SK-N-MC (cell line): ENCODE data around the gene ZBTB46.
"Not testable (repeated sequence)": the region's sequence is repeated elsewhere in the genome, so short reads cannot be mapped to it uniquely, and the experiment has no call there.

ENCODE experiments used
- EZH2 ChIP-seq: fragments of 200-600 bp; sonication (generic); IDR thresholded peaks from one replicate; pipeline ENCODE4 v1.6.1; 2017; ENCODE audit warnings: antibody characterized with exemption
- POLR2AphosphoS5 ChIP-seq: IDR thresholded peaks from 2 replicates; pipeline ENCODE4 v1.6.1; 2012; ENCODE audit warnings: mild to moderate bottlenecking, low read depth, low read length, borderline replicate concordance

GRCh38 chr20:63799127-63799526 lies 31.9 kb downstream of the ZBTB46 start:
- not testable (repeated sequence) for TF ChIP-seq EZH2, POLR2AphosphoS5
